HUDEP-2 (cell line): ENCODE data around the gene PLEKHF1.

Source experiments
- DNase-seq, 76 experiments: peaks; one replicate each; lab custom pipeline; 2025; ENCODE audit not compliant: unreplicated experiment in 76 of 76; lab: John Stamatoyannopoulos, UW

The PLEKHF1 gene

GRCh38 chr19:29634423-29635130, 30.7 kb upstream of the PLEKHF1 start:
- DNase-seq, result no peak

GRCh38 chr19:29635963-29636362, 29.3 kb upstream of the PLEKHF1 start:
- DNase-seq, result no peak

- DNase-seq, result no peak
Observed at GRCh38 chr19:29636553-29637360, 28.5 kb upstream of the PLEKHF1 start.

GRCh38 chr19:29639086-29639485, 26.2 kb upstream of the PLEKHF1 start:
- DNase-seq, result no peak

- no peak for DNase-seq
Observed at GRCh38 chr19:29640231-29640630, 25.0 kb upstream of the PLEKHF1 start.

- DNase-seq, result no peak
Observed at GRCh38 chr19:29641597-29641996, 23.7 kb upstream of the PLEKHF1 start.

- no peak for DNase-seq
Observed at GRCh38 chr19:29643361-29643935, 21.8 kb upstream of the PLEKHF1 start.

GRCh38 chr19:29644210-29644609, 21.1 kb upstream of the PLEKHF1 start:
- no peak for DNase-seq

GRCh38 chr19:29645491-29645867, 19.8 kb upstream of the PLEKHF1 start:
- DNase-seq, result no peak

GRCh38 chr19:29645911-29646310, 19.4 kb upstream of the PLEKHF1 start:
- DNase-seq, result peak in 73 of 76 experiments; percentile 12 to 86 (median 60)

- DNase-seq, result no peak
Observed at GRCh38 chr19:29650772-29651387, 14.4 kb upstream of the PLEKHF1 start.

- no peak for DNase-seq
Observed at GRCh38 chr19:29651622-29652394, 13.5 kb upstream of the PLEKHF1 start.

- DNase-seq, result no peak
Observed at GRCh38 chr19:29653398-29653797, 11.9 kb upstream of the PLEKHF1 start.

GRCh38 chr19:29655648-29656335, 9.5 kb upstream of the PLEKHF1 start:
- DNase-seq, result no peak

- DNase-seq, result no peak
Observed at GRCh38 chr19:29658221-29658991, 6.9 kb upstream of the PLEKHF1 start.

- peak in 3 of 76 experiments; percentile 19 to 40 (median 34) for DNase-seq
Observed at GRCh38 chr19:29660835-29661234, 4.4 kb upstream of the PLEKHF1 start.

GRCh38 chr19:29662278-29662603, 3.0 kb upstream of the PLEKHF1 start:
- no peak for DNase-seq

GRCh38 chr19:29662604-29663404, 2.5 kb upstream of the PLEKHF1 start:
- DNase-seq, result peak in 7 of 76 experiments; percentile 15 to 34 (median 25)
